ENCODE data around the gene CNOT6L. TPM values are rescaled to one million over a fixed set of nuclear protein-coding genes. Genes with fewer than 3 reads are reported as not detected.

Gene CNOT6L
- polyA plus RNA-seq, 1 donor (not counting 4 experiments of a cell fraction or from before 2014, with no cell fraction given) = 12.0 TPM

DNA sequence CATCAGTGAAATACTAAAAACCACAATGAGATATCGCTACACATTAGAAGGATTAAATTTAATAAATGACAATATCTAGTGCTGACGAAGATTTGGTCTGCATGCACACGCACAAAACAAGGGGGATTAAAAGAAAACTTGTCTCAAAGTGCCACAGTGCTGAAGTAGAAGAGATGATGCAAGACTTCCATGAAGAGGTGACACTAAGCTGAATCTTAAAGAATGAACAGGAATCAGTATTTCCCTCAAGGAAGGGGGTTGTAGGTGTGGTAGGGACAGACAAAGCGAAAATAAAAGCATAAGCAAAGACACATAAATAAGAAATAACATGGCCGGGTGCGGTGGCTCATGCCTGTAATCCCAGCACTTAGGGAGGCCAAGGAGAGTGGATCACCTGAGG is 33.5 kb downstream of the CNOT6L start:
- no peak overlapping the region for H3K9ac ChIP-seq (ENCODE audit: control insufficient read depth, extremely low read depth, insufficient read depth, low read length)
- H3K79me2 ChIP-seq (ENCODE audit: control insufficient read depth, insufficient read depth, low read length) = peaks cover 44% of the 10 kb centered on the region
- no peak for FAIRE-seq
- no peaks in the 10 kb centered on the region for H3K9me1 ChIP-seq (ENCODE audit: control insufficient read depth, extremely low read depth, insufficient read depth, low read length)
- no peaks in the 10 kb centered on the region for H3K9me3 ChIP-seq (ENCODE audit: control insufficient read depth, low read depth, low read length)
- H3K27me3 ChIP-seq (ENCODE audit: control insufficient read depth, extremely low read depth, insufficient read depth, low read length) = no peaks in the 10 kb centered on the region
- H3K27ac ChIP-seq (ENCODE audit: control insufficient read depth, insufficient read depth, low read length) = no peak overlapping the region
- H3K36me3 ChIP-seq (ENCODE audit: control insufficient read depth in 2 of 2, extremely low read depth in 1 of 2, insufficient read depth in 2 of 2, low read length in 2 of 2) = no peaks in the 10 kb centered on the region
- no peak overlapping the region for H3K4me2 ChIP-seq (ENCODE audit: control insufficient read depth, extremely low read depth, insufficient read depth, low read depth, low read length)
- H3K4me1 ChIP-seq (ENCODE audit: control insufficient read depth, extremely low read depth, insufficient read depth, low read length) = no peaks in the 10 kb centered on the region
- H2AFZ ChIP-seq (ENCODE audit: control insufficient read depth, low read length) = no peak overlapping the region
- DNase-seq (ENCODE audit: low read depth, low spot score) = no peak
- no peak for TF ChIP-seq EZH2 (IDR thresholded peaks at IDR 0.05; ENCODE audit: low read length)
- TF ChIP-seq, protein P1, sequence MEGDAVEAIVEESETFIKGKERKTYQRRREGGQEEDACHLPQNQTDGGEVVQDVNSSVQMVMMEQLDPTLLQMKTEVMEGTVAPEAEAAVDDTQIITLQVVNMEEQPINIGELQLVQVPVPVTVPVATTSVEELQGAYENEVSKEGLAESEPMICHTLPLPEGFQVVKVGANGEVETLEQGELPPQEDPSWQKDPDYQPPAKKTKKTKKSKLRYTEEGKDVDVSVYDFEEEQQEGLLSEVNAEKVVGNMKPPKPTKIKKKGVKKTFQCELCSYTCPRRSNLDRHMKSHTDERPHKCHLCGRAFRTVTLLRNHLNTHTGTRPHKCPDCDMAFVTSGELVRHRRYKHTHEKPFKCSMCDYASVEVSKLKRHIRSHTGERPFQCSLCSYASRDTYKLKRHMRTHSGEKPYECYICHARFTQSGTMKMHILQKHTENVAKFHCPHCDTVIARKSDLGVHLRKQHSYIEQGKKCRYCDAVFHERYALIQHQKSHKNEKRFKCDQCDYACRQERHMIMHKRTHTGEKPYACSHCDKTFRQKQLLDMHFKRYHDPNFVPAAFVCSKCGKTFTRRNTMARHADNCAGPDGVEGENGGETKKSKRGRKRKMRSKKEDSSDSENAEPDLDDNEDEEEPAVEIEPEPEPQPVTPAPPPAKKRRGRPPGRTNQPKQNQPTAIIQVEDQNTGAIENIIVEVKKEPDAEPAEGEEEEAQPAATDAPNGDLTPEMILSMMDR (optimal IDR thresholded peaks at IDR 0.05 in 1 of 3, IDR thresholded peaks at IDR 0.05 in 1 of 3, conservative IDR thresholded peaks at IDR 0.05 in 1 of 3; ENCODE audit: extremely low read depth in 1 of 3, insufficient read depth in 2 of 3, low read length in 3 of 3) = no peak
- H3K4me3 ChIP-seq (ENCODE audit: control insufficient read depth in 2 of 3, extremely low read depth in 1 of 3, insufficient read depth in 2 of 3, low read depth in 1 of 3, low read length in 3 of 3) = no peak overlapping the region
- H4K20me1 ChIP-seq (ENCODE audit: control insufficient read depth, extremely low read depth, insufficient read depth, low read length) = no peaks in the 10 kb centered on the region
- dilution Hi-C loops (cut with MboI; ENCODE audit: extremely low pct_ligation_motif_present, low sequenced_read_pairs) = no loop called here

DNA sequence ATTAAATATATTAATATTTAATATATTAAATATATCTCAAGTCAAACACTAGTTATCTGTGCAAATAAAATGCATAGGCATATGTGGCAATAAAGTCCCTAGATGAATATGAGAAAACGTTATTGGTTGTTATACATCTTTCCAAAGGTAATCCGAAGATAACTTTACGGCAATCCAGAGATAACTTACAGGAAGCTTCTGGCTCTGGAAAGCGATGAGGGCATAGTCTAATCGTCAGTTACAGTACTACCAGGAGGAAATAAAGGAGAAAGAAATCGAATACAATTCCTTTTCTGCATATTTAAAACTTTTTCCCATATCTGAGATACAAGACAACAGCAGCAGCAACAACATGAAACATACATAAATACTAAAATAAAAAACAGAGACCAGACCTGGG is 35.3 kb downstream of the CNOT6L start:
- H3K4me3 ChIP-seq (ENCODE audit: control insufficient read depth in 2 of 3, extremely low read depth in 1 of 3, insufficient read depth in 2 of 3, low read depth in 1 of 3, low read length in 3 of 3) = no peak overlapping the region
- no peak for TF ChIP-seq EZH2 (IDR thresholded peaks at IDR 0.05; ENCODE audit: low read length)
- TF ChIP-seq, protein P1 (optimal IDR thresholded peaks at IDR 0.05 in 1 of 3, IDR thresholded peaks at IDR 0.05 in 1 of 3, conservative IDR thresholded peaks at IDR 0.05 in 1 of 3; ENCODE audit: extremely low read depth in 1 of 3, insufficient read depth in 2 of 3, low read length in 3 of 3) = no peak
- H3K9ac ChIP-seq (ENCODE audit: control insufficient read depth, extremely low read depth, insufficient read depth, low read length) = no peak overlapping the region
- H3K9me3 ChIP-seq (ENCODE audit: control insufficient read depth, low read depth, low read length) = no peaks in the 10 kb centered on the region
- H3K27ac ChIP-seq (ENCODE audit: control insufficient read depth, insufficient read depth, low read length) = no peak overlapping the region
- H3K4me1 ChIP-seq (ENCODE audit: control insufficient read depth, extremely low read depth, insufficient read depth, low read length) = no peaks in the 10 kb centered on the region
- no peaks in the 10 kb centered on the region for H3K36me3 ChIP-seq (ENCODE audit: control insufficient read depth in 2 of 2, extremely low read depth in 1 of 2, insufficient read depth in 2 of 2, low read length in 2 of 2)
- H3K79me2 ChIP-seq (ENCODE audit: control insufficient read depth, insufficient read depth, low read length) = peaks cover 45% of the 10 kb centered on the region
- H4K20me1 ChIP-seq (ENCODE audit: control insufficient read depth, extremely low read depth, insufficient read depth, low read length) = no peaks in the 10 kb centered on the region
- no peaks in the 10 kb centered on the region for H3K9me1 ChIP-seq (ENCODE audit: control insufficient read depth, extremely low read depth, insufficient read depth, low read length)
- dilution Hi-C loops (cut with MboI; ENCODE audit: extremely low pct_ligation_motif_present, low sequenced_read_pairs) = no loop called here
- no peak for DNase-seq (ENCODE audit: low read depth, low spot score)
- FAIRE-seq = no peak
- H3K27me3 ChIP-seq (ENCODE audit: control insufficient read depth, extremely low read depth, insufficient read depth, low read length) = no peaks in the 10 kb centered on the region
- H3K4me2 ChIP-seq (ENCODE audit: control insufficient read depth, extremely low read depth, insufficient read depth, low read depth, low read length) = no peak overlapping the region
- no peak overlapping the region for H2AFZ ChIP-seq (ENCODE audit: control insufficient read depth, low read length)

Data from keratinocyte (primary cell).